BLaER1 treated with 17β-estradiol and CSF1 and Interleukin-3, amounts not matched to agents 10 nM and 100 nM (cell line): Measurements from ENCODE around the gene MTERF4.

Source experiments
- H3K27ac ChIP-seq, 11 experiments: shearing (Covaris generic); formaldehyde crosslinking; 2 replicates each; pipeline ENCODE4 v1.8.1; 2022
- H3K27me3 ChIP-seq, 11 experiments: shearing (Covaris generic); formaldehyde crosslinking; 2 replicates each; pipeline ENCODE4 v1.8.1; 2022
- H3K36me3 ChIP-seq, 11 experiments: shearing (Covaris generic); formaldehyde crosslinking; 2 replicates each; pipeline ENCODE4 v1.8.1; 2022
- H3K4me1 ChIP-seq, 10 experiments: shearing (Covaris generic); formaldehyde crosslinking; 2 replicates each; pipeline ENCODE4 v1.8.1; 2022
- H3K4me2 ChIP-seq, 11 experiments: shearing (Covaris generic); formaldehyde crosslinking; 2 replicates each; pipeline ENCODE4 v1.8.1; 2022
- H3K4me3 ChIP-seq, 10 experiments: shearing (Covaris generic); formaldehyde crosslinking; 2 replicates each; pipeline ENCODE4 v1.8.1; 2022
- H3K9ac ChIP-seq, 11 experiments: shearing (Covaris generic); formaldehyde crosslinking; 2 replicates each; pipeline ENCODE4 v1.8.1; 2022
- H3K9me3 ChIP-seq, 11 experiments: shearing (Covaris generic); formaldehyde crosslinking; replicated peaks in 1 of 11; 2 replicates each; pipeline ENCODE4 v1.8.1; 2022
- H4K20me1 ChIP-seq, 11 experiments: shearing (Covaris generic); formaldehyde crosslinking; 2 replicates each; pipeline ENCODE4 v1.8.1; 2022
- Cebpa-rat ChIP-seq, 11 experiments: shearing (Covaris generic); IDR thresholded peaks; 2 replicates each; pipeline ENCODE4 v1.8.1; 2022

The MTERF4 gene

DNA sequence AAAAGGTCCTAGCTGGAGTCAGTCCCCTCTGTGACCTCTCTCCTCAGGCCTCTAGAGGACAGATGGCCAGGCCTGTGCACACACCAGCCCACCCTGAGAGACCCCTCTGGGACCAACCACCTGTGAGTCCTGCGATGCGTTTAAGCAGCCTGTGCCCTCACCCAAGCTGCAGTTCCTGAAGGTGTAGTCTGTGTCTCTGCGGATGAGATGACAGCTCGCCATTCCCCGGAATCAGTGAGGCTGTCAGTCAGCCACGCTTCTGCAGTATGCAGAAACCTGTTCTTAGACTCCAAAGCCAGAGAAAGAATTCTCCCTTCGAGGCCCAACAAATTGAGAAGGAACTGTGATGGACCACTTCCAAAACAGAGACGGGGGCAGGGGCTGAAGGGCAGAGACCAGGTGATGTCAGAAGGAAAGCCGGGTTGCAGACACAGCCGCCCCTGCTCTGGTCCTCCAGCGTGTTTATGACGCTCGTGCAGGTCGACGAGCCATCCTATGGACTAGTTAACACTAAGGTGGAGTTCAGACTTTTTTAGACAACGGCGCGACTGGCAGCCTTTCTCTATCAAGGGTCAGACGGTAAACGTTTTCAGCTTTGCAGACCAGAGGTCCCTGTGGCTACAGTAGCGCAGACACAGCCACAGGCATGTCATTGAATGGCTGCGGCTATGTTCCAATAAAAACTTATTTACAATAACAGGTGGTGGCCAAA, 10.2 kb downstream of the MTERF4 start:
- no peak for TF ChIP-seq Cebpa-rat (IDR thresholded peaks at IDR 0.05)

DNA sequence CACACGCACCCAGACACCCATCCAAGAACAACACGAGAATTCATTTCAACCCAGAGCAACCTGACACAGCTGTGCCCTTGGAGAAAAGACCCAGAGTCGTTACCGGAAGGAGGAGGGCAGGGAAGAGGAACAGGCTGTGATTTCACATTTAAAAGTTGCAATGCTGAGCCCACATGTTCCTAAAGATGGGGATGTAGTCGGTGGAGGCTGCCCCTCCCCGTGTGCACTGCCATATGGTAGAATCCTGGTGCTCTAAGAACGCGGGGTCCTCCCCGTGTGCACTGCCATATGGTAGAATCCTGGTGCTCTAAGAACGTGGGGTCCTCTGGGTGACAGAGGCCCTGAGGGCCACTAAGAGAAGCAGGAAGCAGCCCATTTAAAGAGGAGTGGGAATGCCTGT, 10.9 kb downstream of the MTERF4 start:
- Histone ChIP-seq H3K36me3 (peaks cover 89 to 100% (median 95%) of the 10 kb centered on the region in 11 experiments), H3K4me1 (peaks cover 21 to 48% (median 43%) of the 10 kb centered on the region in 10 experiments), H4K20me1 (peaks cover 11 to 87% (median 34%) of the 10 kb centered on the region in 11 experiments; a peak in 20 of 22 replicates), H3K27me3 (no peaks in the 10 kb centered on the region), H3K4me2 (no peak overlapping the region), H3K4me3 (no peak overlapping the region), H3K9me3 (no peaks in the 10 kb centered on the region), H3K9ac (no peak overlapping the region), H3K27ac (no peak overlapping the region)
- no peak for TF ChIP-seq Cebpa-rat (IDR thresholded peaks at IDR 0.05)

More for the DNA sequence above, 10.2 kb downstream of the MTERF4 start:
- H3K36me3 ChIP-seq, result peaks cover 91 to 100% (median 99%) of the 10 kb centered on the region in 11 experiments
- H3K9ac ChIP-seq, result peak overlapping the region in 1 of 11 experiments; percentile 10; a peak in 1 of 22 replicates
- H3K27me3 ChIP-seq, result no peaks in the 10 kb centered on the region
- H3K4me1 ChIP-seq, result peaks cover 21 to 47% (median 37%) of the 10 kb centered on the region in 10 experiments
- H3K27ac ChIP-seq, result no peak overlapping the region
- no peaks in the 10 kb centered on the region for H3K9me3 ChIP-seq
- no peak overlapping the region for H3K4me2 ChIP-seq
- peaks cover 11 to 88% (median 35%) of the 10 kb centered on the region in 11 experiments; a peak in 20 of 22 replicates for H4K20me1 ChIP-seq
- no peak overlapping the region for H3K4me3 ChIP-seq

DNA sequence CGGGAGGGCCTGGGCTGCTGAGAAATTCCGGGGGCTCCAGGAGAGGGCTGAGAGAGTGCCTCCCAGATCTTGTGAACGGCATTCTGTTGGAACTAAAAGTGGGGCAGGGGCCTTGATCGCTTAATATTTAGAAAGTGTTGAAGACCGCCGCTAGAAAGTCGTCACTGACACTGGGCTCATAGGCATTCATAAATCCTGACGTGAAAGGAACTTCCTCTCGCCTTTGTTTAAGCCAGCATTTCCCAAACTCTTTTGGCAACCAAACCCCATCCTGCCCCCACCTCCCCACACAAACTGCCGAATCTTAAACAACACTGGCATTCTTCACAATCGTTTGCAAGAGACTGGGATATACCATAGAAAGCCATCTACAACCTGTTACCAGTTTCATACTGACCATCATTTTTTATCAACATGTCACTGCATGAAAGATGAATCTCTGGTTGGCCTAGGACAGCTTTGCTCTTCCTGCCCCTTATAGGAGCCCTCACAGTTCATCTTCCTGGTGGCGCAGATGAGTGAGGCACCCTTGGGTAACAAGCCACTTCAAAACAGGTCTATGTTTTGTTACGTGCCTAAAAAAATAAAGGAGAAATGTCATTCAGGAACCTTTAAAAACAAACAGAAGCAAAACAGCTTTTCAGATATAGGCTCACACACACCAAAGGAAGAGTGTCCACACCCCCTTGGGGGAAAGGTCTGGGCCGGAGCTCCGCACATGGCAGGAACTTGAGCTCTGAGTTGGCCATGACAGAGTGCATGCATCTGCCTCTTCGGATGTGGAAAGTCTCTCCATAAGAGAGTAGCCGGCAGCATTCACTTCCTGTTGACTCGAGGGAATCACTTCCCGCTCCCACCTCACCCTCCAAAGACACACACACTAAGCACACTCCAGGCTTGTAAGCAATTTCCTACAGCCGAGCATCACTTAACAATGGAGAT, 13.0 kb downstream of the MTERF4 start:
- no peaks in the 10 kb centered on the region for H3K27me3 ChIP-seq
- H3K27ac ChIP-seq, result 0 out of 22 replicates have a peak overlapping the region, but pooled peaks of 2 of the 11 experiments have one; percentile 0 to 19
- peaks cover 12 to 45% (median 41%) of the 10 kb centered on the region in 10 experiments; a peak in 19 of 20 replicates for H3K4me1 ChIP-seq
- TF ChIP-seq Cebpa-rat (IDR thresholded peaks at IDR 0.05), result no peak
- H3K4me3 ChIP-seq, result no peak overlapping the region
- H4K20me1 ChIP-seq, result peaks cover 11 to 65% (median 23%) of the 10 kb centered on the region in 11 experiments; a peak in 20 of 22 replicates
- H3K4me2 ChIP-seq, result peak overlapping the region; percentile 6 to 78 (median 62)
- H3K9me3 ChIP-seq, result no peaks in the 10 kb centered on the region
- peaks cover 72 to 100% (median 80%) of the 10 kb centered on the region in 11 experiments for H3K36me3 ChIP-seq
- H3K9ac ChIP-seq, result peak overlapping the region in 8 of 11 experiments; percentile 3 to 52 (median 26); a peak in 6 of 22 replicates

- peaks cover 10 to 59% (median 22%) of the 10 kb centered on the region in 11 experiments; a peak in 18 of 22 replicates for H4K20me1 ChIP-seq
- no peak for TF ChIP-seq Cebpa-rat (IDR thresholded peaks at IDR 0.05)
- H3K27ac ChIP-seq, result 0 out of 22 replicates have a peak overlapping the region, but pooled peaks of 2 of the 11 experiments have one; percentile 0 to 19
- no peak overlapping the region for H3K4me3 ChIP-seq
- H3K4me2 ChIP-seq, result peak overlapping the region; percentile 6 to 78 (median 62)
- peaks cover 12 to 45% (median 41%) of the 10 kb centered on the region in 10 experiments; a peak in 19 of 20 replicates for H3K4me1 ChIP-seq
- peaks cover 65 to 93% (median 73%) of the 10 kb centered on the region in 11 experiments for H3K36me3 ChIP-seq
- peak overlapping the region in 8 of 11 experiments; percentile 3 to 52 (median 26); a peak in 6 of 22 replicates for H3K9ac ChIP-seq
- H3K9me3 ChIP-seq, result no peaks in the 10 kb centered on the region
- no peaks in the 10 kb centered on the region for H3K27me3 ChIP-seq
Measured at GRCh38 chr2:241088376-241088775, 13.7 kb downstream of the MTERF4 start.

- Histone ChIP-seq H3K4me1 (peaks cover 12 to 45% (median 41%) of the 10 kb centered on the region in 10 experiments; a peak in 19 of 20 replicates), H3K9ac (peak overlapping the region in 4 of 11 experiments; percentile 3 to 52 (median 25); a peak in 2 of 22 replicates), H3K27me3 (no peaks in the 10 kb centered on the region), H3K27ac (0 out of 22 replicates have a peak overlapping the region, but pooled peaks of 1 of the 11 experiments have one; percentile 19), H3K36me3 (peaks cover 57 to 86% (median 65%) of the 10 kb centered on the region in 11 experiments), H3K9me3 (no peaks in the 10 kb centered on the region), H3K4me2 (peak overlapping the region in 8 of 11 experiments; percentile 51 to 78 (median 63); a peak in 13 of 22 replicates), H4K20me1 (peaks cover 10 to 54% (median 22%) of the 10 kb centered on the region in 11 experiments; a peak in 17 of 22 replicates), H3K4me3 (no peak overlapping the region)
- no peak for TF ChIP-seq Cebpa-rat (IDR thresholded peaks at IDR 0.05)
Measured at GRCh38 chr2:241087420-241088268, 14.4 kb downstream of the MTERF4 start.

- peaks cover 0 to 46% (median 15%) of the 10 kb centered on the region in 11 experiments; a peak in 11 of 22 replicates for H4K20me1 ChIP-seq
- H3K27me3 ChIP-seq, result no peaks in the 10 kb centered on the region
- H3K4me2 ChIP-seq, result peak overlapping the region in 1 of 11 experiments; percentile 71; a peak in 1 of 22 replicates
- no peak overlapping the region for H3K27ac ChIP-seq
- H3K36me3 ChIP-seq, result peaks cover 32 to 59% (median 42%) of the 10 kb centered on the region in 11 experiments
- no peak for TF ChIP-seq Cebpa-rat (IDR thresholded peaks at IDR 0.05)
- no peak overlapping the region for H3K4me3 ChIP-seq
- H3K9me3 ChIP-seq, result no peaks in the 10 kb centered on the region
- H3K9ac ChIP-seq, result no peak overlapping the region
- H3K4me1 ChIP-seq, result peaks cover 12 to 45% (median 41%) of the 10 kb centered on the region in 10 experiments; a peak in 19 of 20 replicates
Measured at GRCh38 chr2:241084856-241085444, 17.1 kb downstream of the MTERF4 start.

GRCh38 chr2:241083091-241083415, 19.0 kb downstream of the MTERF4 start:
- no peak for TF ChIP-seq Cebpa-rat (IDR thresholded peaks at IDR 0.05)
- no peak overlapping the region for H3K9ac ChIP-seq

More at GRCh38 chr2:241083091-241083415, 19.0 kb downstream of the MTERF4 start:
- Histone ChIP-seq H3K9me3 (no peaks in the 10 kb centered on the region), H4K20me1 (peaks cover 0 to 30% (median 6%) of the 10 kb centered on the region in 11 experiments; a peak in 10 of 22 replicates), H3K27ac (no peak overlapping the region), H3K4me2 (no peak overlapping the region), H3K4me1 (peaks cover 0 to 30% (median 25%) of the 10 kb centered on the region in 10 experiments; a peak in 16 of 20 replicates), H3K27me3 (no peaks in the 10 kb centered on the region), H3K36me3 (peaks cover 14 to 40% (median 23%) of the 10 kb centered on the region in 11 experiments), H3K4me3 (no peak overlapping the region)
